Lower lobe of right lung (tissue), 2 donors: ENCODE results near the gene IER2. TPM values are rescaled to one million over a fixed set of nuclear protein-coding genes. Genes with fewer than 3 reads are reported as not detected.

Source experiments
- ATAC-seq, 2 donors: fragments of 200-7000 bp; cut with Tn5 transposase; one replicate each; pipeline ENCODE4 v1.9.1; 2020 to 2022; ENCODE audit warnings: mild to moderate bottlenecking in 2 of 2, moderate library complexity in 2 of 2
- DNase-seq: peaks from one replicate; pipeline ENCODE4 v3.0.0-alpha.2; 2020
- H3K27ac ChIP-seq: fragments of 200-600 bp; one replicate; pipeline ENCODE4 v1.8.0; 2022
- H3K27me3 ChIP-seq: fragments of 200-600 bp; one replicate; pipeline ENCODE4 v1.8.0; 2022; ENCODE audit warnings: low read depth
- H3K36me3 ChIP-seq: fragments of 200-600 bp; one replicate; pipeline ENCODE4 v1.8.0; 2022; ENCODE audit warnings: mild to moderate bottlenecking
- H3K4me1 ChIP-seq: fragments of 200-600 bp; one replicate; pipeline ENCODE4 v1.8.0; 2022
- H3K4me3 ChIP-seq: fragments of 200-600 bp; one replicate; pipeline ENCODE4 v1.8.0; 2022; ENCODE audit warnings: mild to moderate bottlenecking
- H3K9me3 ChIP-seq: fragments of 200-600 bp; one replicate; pipeline ENCODE4 v1.8.0; 2022
- CTCF ChIP-seq: fragments of 200-600 bp; IDR thresholded peaks from one replicate; pipeline ENCODE4 v1.8.0; 2022; ENCODE audit warnings: antibody characterized with exemption, mild to moderate bottlenecking
- intact Hi-C: fragments of 100-400 bp; cut with DNase I; formaldehyde crosslinking; loops from one replicate; pipeline ENCODE4 v1.11.0; 2022
- long read RNA-seq: library from polyadenylated mRNA; unstranded; transcript quantifications from one replicate; pipeline ENCODE4 v2.0.0, GENCODE V29; 2021
- total RNA-seq: library from RNA; stranded (reverse); fragmentation: NEBNext Ultra II Directional; extraction: Animal tissue kit (Norgen Biotek cat#: 25700); gene quantifications from one replicate; pipeline ENCODE4 v1.2.1, GENCODE V29; 2021
- donor health status: DM: no; HTN: yes; CAD: no; lungs with severe emphysema.

Gene IER2
- 80.2 TPM for total RNA-seq
- long read RNA-seq, transcript IER2-203 (1 exons, 2,934 nt), result major isoform, 198 of 199 reads
- long read RNA-seq, partial matches to known transcripts, result 0 of 199 reads
- long read RNA-seq, other reads (novel, unspliced or antisense), result 1 of 199 reads

- Histone ChIP-seq H3K9me3 (no peaks in the 10 kb centered on the region), H3K27me3 (no peaks in the 10 kb centered on the region), H3K4me1 (peaks cover 17% of the 10 kb centered on the region), H3K36me3 (peaks cover 4% of the 10 kb centered on the region), H3K27ac (peak within 1 kb of the TSS; percentile 100), H3K4me3 (peak within 1 kb of the TSS; percentile 97)
- peak; percentile 96 for DNase-seq
- peak; percentile 72 to 80 for ATAC-seq
- TF ChIP-seq CTCF, result peak; percentile 59
- intact Hi-C loops, result no loop called here
Measured at GRCh38 chr19:13150187-13150930, at the start of gene IER2, which contains the start of gene STX10. TSS of gene IER2 (plus strand) at chr19:13150411. CDS start at chr19:13153187, 2,776 bp downstream. TSS of gene STX10 (minus strand) at chr19:13150375. CDS start at chr19:13150173, 202 bp downstream.

GRCh38 chr19:13100841-13101589, 49.2 kb upstream of the IER2 start:
- DNase-seq, result no peak
- peak overlapping the region; percentile 63 for H3K4me3 ChIP-seq

GRCh38 chr19:13101590-13102415, 48.4 kb upstream of the IER2 start:
- intact Hi-C loops, result no loop called here
- TF ChIP-seq CTCF, result no peak
- Histone ChIP-seq H3K36me3 (peaks cover 6% of the 10 kb centered on the region), H3K27me3 (no peaks in the 10 kb centered on the region), H3K27ac (peak overlapping the region; percentile 96), H3K4me3 (peak overlapping the region; percentile 63), H3K4me1 (peaks cover 80% of the 10 kb centered on the region), H3K9me3 (no peaks in the 10 kb centered on the region)
- no peak for DNase-seq
- ATAC-seq, result no peak

More at GRCh38 chr19:13100841-13101589, 49.2 kb upstream of the IER2 start:
- peaks cover 6% of the 10 kb centered on the region for H3K36me3 ChIP-seq
- H3K27ac ChIP-seq, result peak overlapping the region; percentile 96
- intact Hi-C loops, result no loop called here
- peaks cover 88% of the 10 kb centered on the region for H3K4me1 ChIP-seq
- ATAC-seq, result no peak
- peak; percentile 43 for TF ChIP-seq CTCF
- H3K9me3 ChIP-seq, result no peaks in the 10 kb centered on the region
- H3K27me3 ChIP-seq, result no peaks in the 10 kb centered on the region

- H3K9me3 ChIP-seq, result no peaks in the 10 kb centered on the region
- H3K4me1 ChIP-seq, result peaks cover 75% of the 10 kb centered on the region
- H3K36me3 ChIP-seq, result peaks cover 10% of the 10 kb centered on the region
- no peaks in the 10 kb centered on the region for H3K27me3 ChIP-seq
- peak overlapping the region; percentile 63 for H3K4me3 ChIP-seq
- intact Hi-C loops, result no loop called here
- DNase-seq (no peak), ATAC-seq (no peak)
- peak overlapping the region; percentile 96 for H3K27ac ChIP-seq
- TF ChIP-seq CTCF, result no peak
Measured at GRCh38 chr19:13102416-13102665, 47.9 kb upstream of the IER2 start.
